ENCODE measurements around the gene CNR2.

DNA sequence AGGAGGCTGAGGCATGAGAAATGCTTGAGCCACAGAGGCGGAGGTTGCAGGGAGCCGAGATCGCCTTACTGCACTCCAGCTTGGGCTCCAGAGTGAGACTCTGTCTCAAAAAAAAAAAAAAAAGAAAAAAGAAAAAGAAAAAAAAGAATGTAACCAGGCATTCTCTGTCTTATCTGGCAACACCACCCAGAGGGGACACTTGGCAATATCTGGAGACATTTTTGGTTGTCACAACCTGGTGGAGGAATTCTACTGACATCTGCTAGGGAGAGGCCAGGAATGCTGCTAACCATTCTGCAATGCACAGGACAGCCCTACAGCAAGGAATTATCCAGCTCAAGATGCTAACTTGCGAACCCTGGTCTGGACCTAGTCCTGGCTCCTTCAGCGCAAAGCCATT, 2.3 kb upstream of the CNR2 start:
- TF ChIP-seq, protein P1, sequence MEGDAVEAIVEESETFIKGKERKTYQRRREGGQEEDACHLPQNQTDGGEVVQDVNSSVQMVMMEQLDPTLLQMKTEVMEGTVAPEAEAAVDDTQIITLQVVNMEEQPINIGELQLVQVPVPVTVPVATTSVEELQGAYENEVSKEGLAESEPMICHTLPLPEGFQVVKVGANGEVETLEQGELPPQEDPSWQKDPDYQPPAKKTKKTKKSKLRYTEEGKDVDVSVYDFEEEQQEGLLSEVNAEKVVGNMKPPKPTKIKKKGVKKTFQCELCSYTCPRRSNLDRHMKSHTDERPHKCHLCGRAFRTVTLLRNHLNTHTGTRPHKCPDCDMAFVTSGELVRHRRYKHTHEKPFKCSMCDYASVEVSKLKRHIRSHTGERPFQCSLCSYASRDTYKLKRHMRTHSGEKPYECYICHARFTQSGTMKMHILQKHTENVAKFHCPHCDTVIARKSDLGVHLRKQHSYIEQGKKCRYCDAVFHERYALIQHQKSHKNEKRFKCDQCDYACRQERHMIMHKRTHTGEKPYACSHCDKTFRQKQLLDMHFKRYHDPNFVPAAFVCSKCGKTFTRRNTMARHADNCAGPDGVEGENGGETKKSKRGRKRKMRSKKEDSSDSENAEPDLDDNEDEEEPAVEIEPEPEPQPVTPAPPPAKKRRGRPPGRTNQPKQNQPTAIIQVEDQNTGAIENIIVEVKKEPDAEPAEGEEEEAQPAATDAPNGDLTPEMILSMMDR (IDR thresholded peaks at IDR 0.05), result no peak
- TF ChIP-seq POLR2A (IDR thresholded peaks at IDR 0.05), result no peak
- TF ChIP-seq POLR2AphosphoS5 (IDR thresholded peaks at IDR 0.05), result no peak
- TF ChIP-seq EP300 (IDR thresholded peaks at IDR 0.05), result no peak

All from gastroesophageal sphincter (tissue), 3 donors.